ENCODE measurements around the gene HECTD2. TPM values are rescaled to one million over a fixed set of nuclear protein-coding genes. Genes with fewer than 3 reads are reported as not detected.
"Not testable (repeated sequence)": the region's sequence is repeated elsewhere in the genome, so short reads cannot be mapped to it uniquely, and the experiment has no call there.

Gene HECTD2
- 2.6 TPM for polyA plus RNA-seq

GRCh38 chr10:91409869-91410637 lies at the start of gene HECTD2:
HECTD2 (plus strand) TSS chr10:91410344; CDS start chr10:91410439, 95 bp downstream.
- Mint-ChIP-seq H3K36me3 (no peaks in the 10 kb centered on the region), H3K27me3 (no peaks in the 10 kb centered on the region), H3K27ac (peak within 1 kb of the TSS; percentile 93 to 96 (median 95)), H3K4me3 (peak within 1 kb of the TSS; percentile 90 to 96 (median 92)), H3K4me1 (peaks cover 5 to 12% (median 6%) of the 10 kb centered on the region in 3 donors), H3K9me3 (no peaks in the 10 kb centered on the region)

GRCh38 chr10:91360461-91360860 lies 49.7 kb upstream of the HECTD2 start:
- H3K27ac Mint-ChIP-seq = no peak overlapping the region
- H3K4me1 Mint-ChIP-seq = no peaks in the 10 kb centered on the region
- H3K36me3 Mint-ChIP-seq = no peaks in the 10 kb centered on the region
- H3K9me3 Mint-ChIP-seq = peaks cover 0 to 4% (median 0%) of the 10 kb centered on the region in 3 donors
- no peak overlapping the region for H3K4me3 Mint-ChIP-seq
- peaks cover 26% of the 10 kb centered on the region for H3K27me3 Mint-ChIP-seq

- not testable (repeated sequence) for H3K9me3 Mint-ChIP-seq, H3K4me3 Mint-ChIP-seq, H3K36me3 Mint-ChIP-seq, H3K4me1 Mint-ChIP-seq, H3K27ac Mint-ChIP-seq
- H3K27me3 Mint-ChIP-seq = peaks cover 21% of the 10 kb centered on the region
These were observed 44.6 kb upstream of the HECTD2 start for GRCh38 chr10:91365519-91365918.

GRCh38 chr10:91366704-91367103 lies 43.4 kb upstream of the HECTD2 start:
- Mint-ChIP-seq H3K4me3 (no peak overlapping the region), H3K9me3 (peaks cover 0 to 4% (median 0%) of the 10 kb centered on the region in 3 donors), H3K27me3 (peaks cover 17% of the 10 kb centered on the region), H3K4me1 (no peaks in the 10 kb centered on the region), H3K36me3 (no peaks in the 10 kb centered on the region), H3K27ac (no peak overlapping the region)

GRCh38 chr10:91367127-91367531 lies 43.0 kb upstream of the HECTD2 start:
- H3K27me3 Mint-ChIP-seq = peaks cover 14% of the 10 kb centered on the region
- no peak overlapping the region for H3K4me3 Mint-ChIP-seq
- H3K9me3 Mint-ChIP-seq = peaks cover 0 to 2% (median 0%) of the 10 kb centered on the region in 3 donors
- no peak overlapping the region for H3K27ac Mint-ChIP-seq
- H3K36me3 Mint-ChIP-seq = no peaks in the 10 kb centered on the region
- no peaks in the 10 kb centered on the region for H3K4me1 Mint-ChIP-seq

GRCh38 chr10:91367558-91367957 lies 42.6 kb upstream of the HECTD2 start:
- peaks cover 13% of the 10 kb centered on the region for H3K27me3 Mint-ChIP-seq
- H3K36me3 Mint-ChIP-seq = no peaks in the 10 kb centered on the region
- H3K4me1 Mint-ChIP-seq = no peaks in the 10 kb centered on the region
- H3K4me3 Mint-ChIP-seq = no peak overlapping the region
- H3K9me3 Mint-ChIP-seq = no peaks in the 10 kb centered on the region
- no peak overlapping the region for H3K27ac Mint-ChIP-seq

GRCh38 chr10:91369978-91370589 lies 40.1 kb upstream of the HECTD2 start:
- not testable (repeated sequence) for H3K4me1 Mint-ChIP-seq

GRCh38 chr10:91374052-91374451 lies 36.1 kb upstream of the HECTD2 start:
- peaks cover 6% of the 10 kb centered on the region for H3K27me3 Mint-ChIP-seq
- H3K9me3 Mint-ChIP-seq = peaks cover 3 to 24% (median 22%) of the 10 kb centered on the region in 3 donors
- no peak overlapping the region for H3K4me3 Mint-ChIP-seq
- peaks cover 0 to 2% (median 0%) of the 10 kb centered on the region in 3 donors for H3K4me1 Mint-ChIP-seq
- no peak overlapping the region for H3K27ac Mint-ChIP-seq
- H3K36me3 Mint-ChIP-seq = peaks cover 2% of the 10 kb centered on the region

More at GRCh38 chr10:91369978-91370589, 40.1 kb upstream of the HECTD2 start:
- peak overlapping the region in 1 of 4 donors; percentile 52 for H3K4me3 Mint-ChIP-seq
- not testable (repeated sequence) for H3K36me3 Mint-ChIP-seq, H3K27me3 Mint-ChIP-seq, H3K27ac Mint-ChIP-seq
- peaks cover 0 to 15% (median 12%) of the 10 kb centered on the region in 3 donors for H3K9me3 Mint-ChIP-seq

- peaks cover 2% of the 10 kb centered on the region for H3K36me3 Mint-ChIP-seq
- H3K9me3 Mint-ChIP-seq = peaks cover 6 to 30% (median 22%) of the 10 kb centered on the region in 3 donors
- H3K27ac Mint-ChIP-seq = no peak overlapping the region
- peaks cover 3% of the 10 kb centered on the region for H3K27me3 Mint-ChIP-seq
- peaks cover 0 to 2% (median 0%) of the 10 kb centered on the region in 3 donors for H3K4me1 Mint-ChIP-seq
- no peak overlapping the region for H3K4me3 Mint-ChIP-seq
These were observed 32.1 kb upstream of the HECTD2 start for GRCh38 chr10:91378061-91378460.

GRCh38 chr10:91380873-91381256 lies 29.3 kb upstream of the HECTD2 start:
- H3K36me3 Mint-ChIP-seq = peaks cover 2% of the 10 kb centered on the region
- H3K4me3 Mint-ChIP-seq = no peak overlapping the region
- no peak overlapping the region for H3K27ac Mint-ChIP-seq
- peaks cover 0 to 2% (median 0%) of the 10 kb centered on the region in 3 donors for H3K4me1 Mint-ChIP-seq
- H3K27me3 Mint-ChIP-seq = peaks cover 7% of the 10 kb centered on the region
- H3K9me3 Mint-ChIP-seq = peaks cover 6 to 14% (median 9%) of the 10 kb centered on the region in 3 donors

GRCh38 chr10:91381257-91381891 lies 28.8 kb upstream of the HECTD2 start:
- Mint-ChIP-seq H3K27me3 (peaks cover 7% of the 10 kb centered on the region), H3K4me1 (peaks cover 0 to 2% (median 0%) of the 10 kb centered on the region in 3 donors), H3K36me3 (peaks cover 2% of the 10 kb centered on the region)

GRCh38 chr10:91385306-91386085 lies 24.6 kb upstream of the HECTD2 start:
- H3K36me3 Mint-ChIP-seq = no peaks in the 10 kb centered on the region
- H3K4me1 Mint-ChIP-seq = peaks cover 0 to 2% (median 0%) of the 10 kb centered on the region in 3 donors
- H3K27me3 Mint-ChIP-seq = peaks cover 13% of the 10 kb centered on the region
- no peaks in the 10 kb centered on the region for H3K9me3 Mint-ChIP-seq
- H3K27ac Mint-ChIP-seq = no peak overlapping the region
- no peak overlapping the region for H3K4me3 Mint-ChIP-seq

More at GRCh38 chr10:91381257-91381891, 28.8 kb upstream of the HECTD2 start:
- Mint-ChIP-seq H3K4me3 (no peak overlapping the region), H3K9me3 (peaks cover 6 to 14% (median 9%) of the 10 kb centered on the region in 3 donors), H3K27ac (peak overlapping the region in 1 of 3 donors; percentile 28)

- no peak overlapping the region for H3K4me3 Mint-ChIP-seq
- peaks cover 6% of the 10 kb centered on the region for H3K27me3 Mint-ChIP-seq
- H3K27ac Mint-ChIP-seq = no peak overlapping the region
- no peaks in the 10 kb centered on the region for H3K9me3 Mint-ChIP-seq
- peaks cover 0 to 3% (median 2%) of the 10 kb centered on the region in 3 donors for H3K4me1 Mint-ChIP-seq
- no peaks in the 10 kb centered on the region for H3K36me3 Mint-ChIP-seq
These were observed 20.3 kb upstream of the HECTD2 start for GRCh38 chr10:91389636-91390512.

- not testable (repeated sequence) for H3K27me3 Mint-ChIP-seq, H3K9me3 Mint-ChIP-seq, H3K36me3 Mint-ChIP-seq, H3K27ac Mint-ChIP-seq, H3K4me1 Mint-ChIP-seq, H3K4me3 Mint-ChIP-seq
These were observed 19.7 kb upstream of the HECTD2 start for GRCh38 chr10:91390513-91390825.
